Keratinocyte (primary cell): ENCODE results near the gene MLLT6.

Experiments used
- CTCF ChIP-seq, 3 experiments: IDR thresholded peaks in 1 of 3; conservative IDR thresholded peaks in 1 of 3; optimal IDR thresholded peaks in 1 of 3; 2 replicates in 2 of 3; 3 replicates in 1 of 3; pipeline versions ENCODE3 to v1.5.1; 2011; ENCODE audit warnings: low read length in 3 of 3, mild to moderate bottlenecking in 3 of 3, moderate library complexity in 2 of 3, control low read depth in 1 of 3, inconsistent platforms in 1 of 3; ENCODE audit not compliant: insufficient read depth in 2 of 3; ENCODE audit errors: extremely low read depth in 1 of 3
- EZH2 ChIP-seq: IDR thresholded peaks from one replicate; pipeline ENCODE4 v1.6.1; 2012; ENCODE audit warnings: inconsistent platforms, mild to moderate bottlenecking, low read length, moderate library complexity

GRCh38 chr17:38777641-38778250 lies 72.7 kb downstream of the MLLT6 start:
- TF ChIP-seq CTCF (optimal IDR thresholded peaks at IDR 0.05 in 1 of 3, IDR thresholded peaks at IDR 0.05 in 1 of 3, conservative IDR thresholded peaks at IDR 0.05 in 1 of 3; ENCODE audit: extremely low read depth in 1 of 3, insufficient read depth in 2 of 3, low read length in 3 of 3) (no peak), EZH2 (no peak)
